Measurements from ENCODE around the gene COL8A2. TPM values are rescaled to one million over a fixed set of nuclear protein-coding genes. Genes with fewer than 3 reads are reported as not detected.

The COL8A2 gene
- total RNA-seq, result 10 to 100 TPM; 33.2 to 35.9 TPM
- long read RNA-seq, donor 1, full-length matches to known transcripts, result 12 of 42 reads
- long read RNA-seq, donor 1, partial matches to known transcripts, result 0 of 42 reads
- long read RNA-seq, donor 1, other reads (novel, unspliced or antisense), result 30 of 42 reads
- long read RNA-seq, donor 2, partial matches to known transcripts, result 0 of 58 reads
- long read RNA-seq, donor 2, other reads (novel, unspliced or antisense), result 58 of 58 reads

DNA sequence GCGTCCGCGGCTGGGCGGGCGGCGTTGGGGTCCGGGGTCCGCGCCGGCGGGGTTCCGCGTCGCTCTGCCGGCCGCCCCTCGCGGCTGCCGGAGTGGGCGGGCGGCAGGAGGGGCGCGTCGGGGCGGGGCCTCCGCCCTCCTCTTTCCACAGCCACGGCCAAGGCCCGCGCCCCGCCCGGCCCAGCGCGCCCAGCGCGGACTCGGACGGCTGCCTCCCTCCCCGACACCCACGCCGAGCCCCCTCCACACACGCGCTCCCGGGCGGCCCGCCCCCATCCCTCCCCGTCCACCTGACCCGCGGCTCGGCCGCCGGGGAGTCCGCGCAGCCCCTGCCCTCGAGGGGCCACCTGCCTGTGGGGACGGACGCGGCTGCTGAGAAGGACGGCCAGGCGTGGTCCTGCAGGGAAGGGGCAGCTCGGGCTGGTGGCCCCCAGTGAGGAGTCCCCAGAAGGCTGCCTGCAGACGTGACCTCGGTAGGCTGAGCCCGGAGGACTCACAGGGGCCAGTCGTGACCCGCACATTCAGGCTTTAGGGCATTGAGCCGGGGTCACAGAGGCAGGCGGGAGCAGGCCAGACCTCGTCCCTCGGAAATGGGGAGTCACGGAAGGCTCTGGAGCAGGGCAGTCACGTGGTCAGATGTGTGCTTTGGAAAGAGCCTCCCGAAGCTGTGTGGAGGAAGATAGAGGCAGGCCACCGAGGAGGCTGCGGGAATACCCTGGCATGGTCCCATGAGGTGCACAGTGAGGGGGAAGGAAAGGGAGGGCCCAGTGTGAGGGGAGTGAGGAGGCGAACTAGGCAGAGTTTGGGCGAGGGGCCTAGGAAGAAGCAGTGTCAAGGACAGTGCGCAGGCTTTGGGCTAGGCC lies at the start of gene COL8A2:
Gene COL8A2, minus strand, starts transcription at position 94 of the 863 bp plus-strand sequence. CDS start 24,980 bp downstream, outside the sequence.
- DNase-seq (ENCODE audit: low spot score), result peak; percentile 86
- intact Hi-C loops (cut with DNase I), result no loop called here

DNA sequence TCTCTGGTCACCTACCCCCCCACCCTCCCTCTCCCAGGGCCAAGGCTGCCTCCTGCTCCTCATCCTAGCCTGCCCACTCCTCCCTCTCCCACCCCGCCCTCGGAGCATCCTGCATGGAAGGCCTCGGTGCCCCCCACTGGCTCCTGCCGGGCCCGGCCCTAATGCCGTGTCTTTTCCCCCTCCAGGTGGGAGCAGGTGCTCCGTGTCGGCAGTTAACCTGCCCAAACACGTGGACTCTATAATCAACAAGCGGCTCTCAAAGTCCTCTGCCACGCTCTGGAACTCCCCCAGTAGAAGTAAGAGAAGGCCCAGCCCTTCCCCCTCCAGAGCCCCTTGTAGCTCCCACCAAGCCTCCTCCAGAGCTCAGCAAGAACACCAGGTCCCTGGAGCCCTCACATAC lies 49.7 kb upstream of the COL8A2 start:
- intact Hi-C loops (cut with DNase I), result no loop called here
- no peak for DNase-seq (ENCODE audit: low spot score)

DNA sequence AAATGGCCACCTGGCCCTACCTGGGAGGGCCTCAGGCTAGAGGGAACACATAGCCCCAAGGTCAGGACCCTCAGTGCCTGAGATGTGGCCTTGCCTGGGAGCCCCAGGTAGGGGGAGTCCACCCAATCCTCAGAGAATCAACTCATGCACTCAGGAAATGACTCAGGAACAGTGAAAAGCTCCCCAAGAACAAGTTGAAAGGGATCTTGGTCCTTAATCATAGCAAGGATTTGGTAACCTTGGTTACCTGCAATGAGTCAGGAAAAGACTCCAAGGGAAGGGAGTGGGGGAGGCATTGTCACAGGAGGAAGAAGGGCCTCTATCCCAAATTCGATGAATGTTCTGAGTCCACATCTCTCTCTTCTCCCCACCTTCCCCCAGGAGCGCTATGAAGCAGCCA lies 48.0 kb upstream of the COL8A2 start:
- intact Hi-C loops (cut with DNase I), result no loop called here

DNA sequence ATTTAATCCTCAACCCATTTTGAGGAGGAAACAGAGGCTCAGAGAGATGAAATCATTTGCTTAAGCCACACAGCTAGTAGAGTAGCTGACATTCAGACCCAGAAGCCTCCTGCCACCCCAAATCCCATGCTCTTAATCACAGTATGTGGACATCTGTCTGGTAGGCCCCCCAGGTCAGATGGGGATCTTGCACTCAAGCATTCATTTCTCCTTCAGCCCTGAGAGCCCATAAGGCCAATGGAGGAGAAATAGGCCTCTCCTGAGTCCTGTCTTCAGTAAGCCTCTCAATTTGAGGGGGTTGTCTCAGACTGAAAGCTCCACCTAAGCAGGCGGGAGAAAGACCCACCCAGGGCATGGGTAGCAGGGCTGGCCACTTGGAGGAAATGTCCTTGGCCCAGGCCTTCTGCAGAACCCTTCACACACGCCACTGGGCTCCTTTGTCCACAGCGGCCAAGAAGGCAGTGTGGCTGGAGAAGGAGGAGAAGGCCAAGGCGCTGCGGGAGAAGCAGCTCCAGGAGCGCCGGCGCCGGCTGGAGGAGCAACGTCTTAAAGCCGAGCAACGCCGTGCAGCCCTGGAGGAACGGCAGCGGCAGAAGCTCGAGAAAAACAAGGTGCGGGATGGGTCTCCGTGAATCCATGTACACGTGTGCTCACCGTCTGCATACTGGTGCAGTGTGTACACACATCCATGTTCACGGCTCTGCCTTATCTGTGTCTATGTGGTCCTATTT lies 47.2 kb upstream of the COL8A2 start:
- intact Hi-C loops (cut with DNase I), result no loop called here
- no peak for DNase-seq (ENCODE audit: low spot score)

More for the DNA sequence above, 48.0 kb upstream of the COL8A2 start:
- DNase-seq (ENCODE audit: low spot score), result no peak

DNA sequence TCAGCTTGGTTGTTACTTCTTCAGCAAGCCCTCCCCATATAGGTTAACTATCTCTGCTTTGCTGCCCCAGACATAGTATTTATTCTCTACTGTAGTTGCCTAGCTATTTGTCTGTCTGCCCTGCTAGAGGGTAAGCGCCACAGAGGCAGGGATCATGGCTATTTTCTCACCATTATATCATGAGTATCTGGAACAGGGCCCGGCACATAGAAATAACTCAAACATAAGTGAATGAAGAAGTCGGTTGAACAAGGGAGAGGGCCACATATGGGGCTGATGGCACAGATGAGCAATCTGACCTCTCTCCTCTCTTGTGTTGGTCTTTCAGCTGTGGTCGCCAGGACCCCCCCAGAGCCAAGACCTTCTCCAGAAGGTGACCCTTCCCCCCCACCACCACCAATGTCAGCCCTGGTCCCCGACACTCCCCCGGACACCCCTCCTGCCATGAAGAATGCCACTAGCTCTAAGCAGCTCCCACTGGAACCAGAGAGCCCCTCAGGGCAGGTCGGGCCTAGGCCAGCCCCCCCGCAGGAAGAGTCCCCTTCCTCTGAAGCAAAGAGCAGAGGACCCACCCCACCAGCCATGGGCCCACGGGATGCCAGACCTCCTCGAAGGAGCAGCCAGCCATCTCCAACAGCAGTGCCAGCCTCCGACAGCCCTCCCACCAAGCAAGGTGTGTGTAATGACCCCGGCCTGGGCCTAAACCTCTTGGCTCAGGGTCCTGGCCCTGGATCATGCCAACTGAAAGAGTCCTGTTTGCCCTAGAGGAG lies 45.8 kb upstream of the COL8A2 start:
- DNase-seq (ENCODE audit: low spot score), result no peak
- intact Hi-C loops (cut with DNase I), result no loop called here

DNA sequence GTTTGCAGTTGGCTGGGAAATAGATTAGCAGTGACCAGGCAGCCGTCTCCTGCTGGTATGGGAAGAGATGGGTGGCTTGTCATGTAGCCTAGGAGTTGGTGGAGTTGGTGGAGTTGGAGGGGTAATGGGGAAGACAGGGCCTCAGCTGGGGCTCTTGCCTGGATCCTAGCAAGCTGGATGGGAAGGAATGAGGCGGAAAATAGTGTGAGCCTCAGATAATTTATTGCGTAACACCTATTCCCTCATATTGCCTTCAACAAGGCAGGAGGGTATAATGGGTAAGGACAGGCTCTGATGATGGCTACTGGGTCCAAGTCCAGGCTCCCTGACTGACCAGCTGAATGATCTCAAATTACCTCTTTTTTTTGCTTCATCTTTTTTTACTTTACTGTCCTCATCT lies 43.5 kb upstream of the COL8A2 start:
- DNase-seq (ENCODE audit: low spot score), result no peak
- intact Hi-C loops (cut with DNase I), result no loop called here

DNA sequence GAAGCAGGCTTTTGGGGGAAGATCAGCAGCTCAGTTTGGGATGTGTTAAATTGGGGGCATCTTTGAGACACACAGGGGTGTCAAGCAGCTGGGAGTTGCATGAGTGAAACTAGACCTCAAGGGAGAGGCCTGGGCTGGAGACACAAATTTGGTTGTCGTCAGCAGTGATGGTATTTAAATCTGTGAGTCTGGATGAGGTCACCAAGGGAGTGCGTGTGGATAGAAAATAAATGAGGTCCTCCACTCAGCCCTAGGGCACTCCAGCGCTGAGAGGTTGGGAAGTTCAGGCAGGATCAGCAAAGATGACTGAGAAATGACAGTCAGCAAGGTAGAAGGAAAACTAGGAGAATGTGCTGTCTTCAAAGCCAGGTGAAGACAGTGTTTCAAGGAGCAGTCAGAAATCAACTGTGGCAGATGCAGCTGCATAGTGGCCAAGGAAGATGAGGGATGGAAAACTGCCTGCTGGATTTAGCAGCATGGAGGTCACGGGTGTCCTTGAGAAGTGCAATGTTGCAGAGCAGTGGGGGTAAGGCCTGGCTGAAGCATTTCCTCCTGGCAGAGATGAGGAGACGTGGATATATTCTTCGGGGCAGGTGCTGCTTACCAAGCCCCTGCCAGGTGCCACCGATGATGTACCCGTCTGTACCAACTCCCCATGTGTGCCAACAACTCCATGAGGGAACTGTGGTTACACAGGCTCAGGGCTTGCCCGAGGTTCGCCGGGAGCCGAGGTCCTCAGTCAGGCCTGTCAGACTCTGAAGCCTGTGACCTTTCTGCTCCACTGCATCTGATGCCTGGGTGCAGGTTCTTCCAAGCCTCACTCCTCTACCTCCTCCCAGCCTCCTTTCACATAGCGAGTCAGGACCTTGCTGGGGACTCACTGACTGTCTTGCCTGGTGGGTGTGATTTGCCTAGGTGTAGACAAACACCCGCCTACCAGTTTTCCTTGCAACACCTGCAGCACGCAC lies 42.2 kb upstream of the COL8A2 start:
- intact Hi-C loops (cut with DNase I), result no loop called here
- DNase-seq (ENCODE audit: low spot score), result no peak

DNA sequence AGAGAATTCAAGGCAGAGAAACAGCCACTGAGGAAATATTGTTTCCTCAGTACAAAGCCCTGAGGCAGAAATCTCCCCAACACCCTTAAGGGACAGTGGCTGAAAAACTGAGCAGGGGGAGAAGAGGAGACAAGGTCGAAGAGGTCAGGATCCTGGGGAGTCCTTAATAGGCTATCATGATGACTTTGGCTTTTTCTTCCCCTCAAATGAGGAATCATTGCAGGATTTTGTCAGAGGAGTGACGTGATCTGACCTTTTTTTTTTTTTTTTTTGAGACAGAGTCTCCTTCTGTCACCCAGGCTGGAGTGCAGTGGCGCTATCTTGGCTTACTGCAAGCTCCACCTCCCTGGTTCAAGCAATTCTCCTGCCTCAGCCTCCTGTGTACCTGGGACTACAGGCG lies 41.1 kb upstream of the COL8A2 start:
- intact Hi-C loops (cut with DNase I), result no loop called here
- DNase-seq (ENCODE audit: low spot score), result no peak

DNA sequence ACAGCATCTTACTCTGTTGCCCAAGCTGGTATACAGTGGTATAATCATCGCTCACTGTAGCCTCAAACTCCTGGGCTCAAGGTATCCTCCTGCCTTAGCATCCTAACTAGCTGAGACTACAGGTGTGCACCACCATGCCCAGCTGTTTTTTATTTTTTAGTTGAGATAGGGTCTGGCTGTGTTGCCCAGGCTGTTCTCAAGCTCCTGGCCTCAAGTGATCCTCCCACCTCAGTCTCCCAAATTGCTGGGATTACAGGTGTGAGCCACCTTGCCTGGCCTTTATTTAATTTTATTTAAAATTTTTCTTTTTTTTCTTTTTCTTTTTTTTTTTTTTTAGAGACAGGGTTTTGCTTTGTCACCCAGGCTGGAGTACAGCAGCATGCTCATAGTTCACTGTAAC lies 40.1 kb upstream of the COL8A2 start:
- no peak for DNase-seq (ENCODE audit: low spot score)
- intact Hi-C loops (cut with DNase I), result no loop called here

DNA sequence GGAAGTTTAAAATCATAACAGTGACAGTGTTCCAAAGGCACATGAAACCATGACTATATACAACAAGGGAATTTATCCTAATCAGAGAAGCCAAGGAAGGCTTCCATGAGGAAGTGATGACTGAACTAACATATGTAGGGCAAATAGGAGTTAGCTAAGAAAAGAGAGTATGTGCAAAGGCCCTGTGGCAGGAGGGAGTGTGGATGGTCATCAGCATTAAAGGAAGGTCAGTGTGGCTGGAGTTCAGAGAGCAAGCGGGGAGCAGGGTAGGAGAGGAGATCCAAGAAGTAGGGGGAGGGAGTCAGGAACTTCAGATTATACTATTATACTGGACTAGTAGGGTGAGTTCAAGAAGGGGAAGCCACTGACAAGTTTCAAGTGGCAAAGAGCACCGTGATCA lies 39.3 kb upstream of the COL8A2 start:
- DNase-seq (ENCODE audit: low spot score), result no peak
- intact Hi-C loops (cut with DNase I), result loop anchor here in 1 of 2 donors (5.0 kb wide), 1 partner anchor 123 kb away; no protein-coding TSS in a partner anchor

DNA sequence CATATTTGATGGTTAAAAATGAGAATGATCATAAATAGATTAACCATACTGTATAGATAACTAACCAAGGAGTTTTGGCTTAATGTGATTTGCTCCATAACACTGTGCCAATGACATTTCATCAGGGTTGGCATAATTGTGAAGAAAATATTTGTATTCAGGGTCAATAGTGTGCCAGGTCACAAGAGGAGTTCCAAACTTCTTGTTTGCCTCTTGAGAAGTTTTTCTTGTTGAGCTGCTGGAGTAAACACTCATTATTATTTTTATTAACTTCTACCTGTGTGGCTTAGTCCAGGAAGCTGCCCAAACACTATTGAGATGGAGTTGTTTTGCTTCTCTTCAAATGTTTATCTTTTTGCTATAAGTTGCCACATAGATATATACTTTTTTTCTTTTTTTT lies 38.4 kb upstream of the COL8A2 start:
- no peak for DNase-seq (ENCODE audit: low spot score)
- intact Hi-C loops (cut with DNase I), result loop anchor here in 1 of 2 donors (5.0 kb wide), 1 partner anchor 124 kb away; no protein-coding TSS in a partner anchor

DNA sequence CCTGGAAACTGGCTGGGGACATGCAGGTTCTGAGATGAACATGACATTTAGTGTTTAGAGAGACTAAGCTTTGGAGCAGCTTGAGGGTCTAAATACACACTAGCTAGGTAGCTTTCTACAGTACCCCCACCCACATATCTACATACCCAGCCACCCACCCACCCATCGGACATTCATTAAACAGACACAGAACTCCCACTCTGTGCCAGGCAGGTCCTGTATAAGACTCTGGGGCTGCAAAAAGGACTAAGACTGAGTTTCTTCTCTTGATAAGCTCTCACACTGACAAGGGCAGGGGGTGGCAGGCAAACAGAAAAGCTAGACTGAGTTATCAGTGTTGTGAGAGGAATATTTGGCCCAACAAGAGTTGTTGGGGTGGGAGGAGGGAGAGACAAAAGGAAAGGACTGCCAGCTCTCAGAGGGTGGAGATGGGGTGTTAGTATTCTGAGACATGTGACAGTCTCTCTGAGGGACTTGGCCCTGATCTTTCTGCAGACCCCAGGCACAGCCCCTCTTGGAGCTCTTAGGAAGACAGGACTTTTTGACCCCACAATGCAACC lies 37.7 kb upstream of the COL8A2 start:
- intact Hi-C loops (cut with DNase I), result loop anchor here in 1 of 2 donors (5.0 kb wide), 1 partner anchor 125 kb away; no protein-coding TSS in a partner anchor
- no peak for DNase-seq (ENCODE audit: low spot score)

DNA sequence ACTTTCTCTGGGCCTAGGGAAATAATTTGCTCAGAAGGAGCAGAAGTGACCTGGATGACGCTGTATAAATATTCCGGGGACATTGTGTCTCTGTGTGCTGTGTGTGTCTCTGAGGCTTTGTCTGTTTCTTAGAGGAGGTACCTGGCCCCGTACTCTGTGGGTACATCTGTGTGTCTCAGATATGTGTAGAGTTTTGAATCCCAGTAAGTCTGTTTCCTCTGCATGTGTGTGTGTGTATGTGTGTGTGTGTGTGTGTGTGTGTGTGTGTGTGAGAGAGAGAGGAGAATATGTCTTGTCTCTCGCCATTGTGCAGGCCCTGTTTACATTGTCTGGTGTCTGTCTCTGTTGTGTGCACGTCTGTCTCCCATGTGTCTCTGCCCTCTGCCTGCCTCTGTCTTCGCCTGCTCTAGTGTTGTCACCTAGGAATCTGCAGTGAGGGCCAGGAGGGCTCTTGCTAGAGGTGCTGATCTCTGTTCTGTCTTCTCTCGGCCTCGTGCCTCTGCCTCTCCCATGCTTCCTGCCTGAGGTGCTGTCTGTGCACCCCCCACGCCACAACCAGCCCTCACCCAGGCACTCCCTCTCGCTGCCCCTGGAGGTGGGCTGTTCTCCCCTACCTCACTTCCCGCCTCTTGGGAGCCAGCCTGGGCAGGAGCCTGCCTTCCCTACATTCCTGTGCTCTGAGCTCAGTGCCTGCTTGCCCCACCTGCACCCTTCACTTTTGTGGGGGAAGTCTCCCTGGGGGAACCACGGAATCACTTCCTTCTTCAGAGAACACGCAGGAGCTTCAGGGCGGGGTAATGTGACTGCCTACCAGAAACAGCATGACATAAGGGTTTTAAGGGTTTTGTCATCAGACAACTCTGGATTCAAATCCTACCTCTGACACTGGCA lies 36.9 kb upstream of the COL8A2 start:
- DNase-seq (ENCODE audit: low spot score), result no peak
- intact Hi-C loops (cut with DNase I), result loop anchor here in 1 of 2 donors (5.0 kb wide), 1 partner anchor 125 kb away; no protein-coding TSS in a partner anchor

DNA sequence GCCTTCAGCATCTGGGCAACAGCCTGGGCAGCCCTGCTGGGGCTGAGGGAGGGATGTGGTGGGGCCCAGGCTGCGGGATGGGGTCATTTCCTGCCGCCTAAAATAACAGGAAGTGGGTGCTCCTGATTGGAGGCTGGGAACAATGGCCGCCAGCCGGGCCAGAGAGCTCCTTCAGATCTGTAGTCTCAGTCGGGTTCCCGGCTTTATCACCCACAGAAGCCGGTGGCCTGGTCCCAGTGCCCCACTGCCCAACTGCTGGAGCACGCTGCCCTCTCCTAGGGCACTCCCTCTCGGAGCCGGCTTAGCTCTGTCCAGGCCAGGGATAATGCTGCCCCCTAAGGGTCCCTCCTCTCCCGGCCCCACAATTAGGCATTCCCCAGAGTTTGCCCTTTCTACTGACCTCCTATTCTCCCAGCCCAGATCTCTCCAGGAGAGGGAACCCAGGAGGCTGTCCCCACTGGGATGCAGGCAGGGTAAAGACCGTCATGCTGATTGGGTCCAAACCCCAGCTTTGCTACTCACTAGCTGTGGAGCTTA lies 36.0 kb upstream of the COL8A2 start:
- intact Hi-C loops (cut with DNase I), result loop anchor here in 1 of 2 donors (5.0 kb wide), 1 partner anchor 126 kb away; no protein-coding TSS in a partner anchor
- DNase-seq (ENCODE audit: low spot score), result peak; percentile 91

DNA sequence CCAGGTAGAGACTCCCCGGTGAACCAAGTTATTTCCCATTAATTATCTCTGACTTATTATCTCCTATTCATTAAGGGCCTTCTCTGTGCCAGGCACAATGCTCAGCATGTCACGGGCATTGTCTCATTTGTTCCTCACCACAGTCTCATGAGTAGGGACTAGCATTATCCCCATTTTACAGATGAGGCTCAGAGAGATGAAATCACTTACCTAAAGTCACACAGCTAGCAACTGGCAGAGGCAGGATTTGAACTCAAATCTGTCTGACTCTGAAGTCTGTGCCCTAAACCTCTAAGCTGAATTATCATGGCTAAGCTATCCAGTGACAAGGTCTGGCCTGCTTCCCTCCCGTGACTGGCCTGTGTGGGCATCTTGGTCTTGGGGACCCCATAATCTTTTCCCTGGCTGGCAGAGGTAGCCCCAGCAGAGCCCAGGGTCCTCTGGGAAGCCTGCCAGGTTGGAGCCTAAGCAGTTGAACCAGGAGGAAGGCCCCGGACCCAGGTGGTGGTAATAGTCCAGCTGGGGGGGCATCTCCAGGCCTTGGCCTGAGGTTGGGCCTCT lies 35.4 kb upstream of the COL8A2 start:
- intact Hi-C loops (cut with DNase I), result loop anchor here in 1 of 2 donors (5.0 kb wide), 1 partner anchor 127 kb away; no protein-coding TSS in a partner anchor
- DNase-seq (ENCODE audit: low spot score), result no peak

Data from posterior vena cava (tissue), 2 donors.